Smooth muscle cell (in vitro differentiated cells): ENCODE measurements around the gene NR2C2AP. TPM values are rescaled to one million over a fixed set of nuclear protein-coding genes. Genes with fewer than 3 reads are reported as not detected.

Experiments used
- DNase-seq: peaks from one replicate; lab custom pipeline; 2025; ENCODE audit not compliant: unreplicated experiment; lab: John Stamatoyannopoulos, UW
- H2AFZ ChIP-seq: fragments of 200-600 bp; sonication (generic); 2 replicates; pipeline ENCODE4 v1.6.0; 2016; ENCODE audit warnings: antibody characterized with exemption, low read depth, mild to moderate bottlenecking
- H3F3A ChIP-seq: fragments of 200-600 bp; sonication (generic); 2 replicates; pipeline ENCODE4 v1.6.0; 2017; ENCODE audit warnings: antibody characterized with exemption, low read depth
- H3K27ac ChIP-seq: fragments of 200-600 bp; sonication (generic); 2 replicates; pipeline ENCODE4 v1.5.1; 2016; ENCODE audit warnings: low read depth, mild to moderate bottlenecking
- H3K27me3 ChIP-seq: fragments of 200-600 bp; sonication (generic); 2 replicates; pipeline ENCODE4 v1.6.1; 2016; ENCODE audit warnings: low read depth, mild to moderate bottlenecking
- H3K36me3 ChIP-seq: fragments of 200-600 bp; sonication (generic); 2 replicates; pipeline ENCODE4 v1.5.1; 2016; ENCODE audit warnings: low read depth
- H3K4me1 ChIP-seq: fragments of 200-600 bp; sonication (generic); 2 replicates; pipeline ENCODE4 v1.5.1; 2016; ENCODE audit warnings: low read depth
- H3K4me2 ChIP-seq: fragments of 200-600 bp; sonication (generic); 2 replicates; pipeline ENCODE4 v1.6.0; 2016; ENCODE audit warnings: mild to moderate bottlenecking
- H3K4me3 ChIP-seq: fragments of 200-600 bp; sonication (generic); 2 replicates; pipeline ENCODE4 v1.5.1; 2016; ENCODE audit warnings: mild to moderate bottlenecking
- H3K79me2 ChIP-seq: fragments of 200-600 bp; sonication (generic); 2 replicates; pipeline ENCODE4 v1.6.0; 2016; ENCODE audit warnings: low read depth, mild to moderate bottlenecking
- H3K9ac ChIP-seq: fragments of 200-600 bp; sonication (generic); 2 replicates; pipeline ENCODE4 v1.6.0; 2016; ENCODE audit warnings: low read depth
- H3K9me3 ChIP-seq: fragments of 200-600 bp; sonication (generic); replicated peaks from 2 replicates; pipeline ENCODE4 v1.5.1; 2016; ENCODE audit warnings: low read depth
- H4K20me1 ChIP-seq: fragments of 200-600 bp; sonication (generic); 2 replicates; pipeline ENCODE4 v1.6.0; 2016; ENCODE audit warnings: low read depth
- CTCF ChIP-seq: fragments of 200-600 bp; sonication (generic); IDR thresholded peaks from 2 replicates; pipeline ENCODE4 v1.5.1; 2017; ENCODE audit warnings: borderline replicate concordance, mild to moderate bottlenecking, antibody characterized with exemption; ENCODE audit not compliant: insufficient read depth, poor library complexity, severe bottlenecking
- WGBS: methylation state at CpG from one replicate; pipeline ENCODE4 v1.1.7; 2016; ENCODE audit warnings: low lambda C conversion rate; 5-methylcytosine and 5-hydroxymethylcytosine counted together
- polyA plus RNA-seq: library from polyadenylated mRNA; unstranded; fragments of >200 nt; fragmentation: Nextera tagmentation; extraction: Ambion mirVana; gene quantifications from 2 replicates; pipeline ENCODE4 v1.2.1, GENCODE V29; 2016
- small RNA-seq: library from RNA; depleted of rRNA; stranded (forward); fragments of <200 nt; gene quantifications from one replicate; pipeline ENCODE3, GENCODE V24; 2014
- total RNA-seq: library from RNA; depleted of rRNA; stranded (reverse); fragments of >200 nt; gene quantifications from 2 replicates; pipeline ENCODE4 v1.2.3, GENCODE V29; 2014

The NR2C2AP gene
- total and polyA plus RNA-seq, 2 experiments from 2014 or later = 6.9 to 10.5 TPM

- TF ChIP-seq CTCF = no peak
- WGBS = 90% methylated on average over 6 of the region's 6 CpGs
These were observed 48.3 kb downstream of the NR2C2AP start for GRCh38 chr19:19154768-19155494.

GRCh38 chr19:19152668-19153384 lies 50.4 kb downstream of the NR2C2AP start:
- no peak overlapping the region for H3K4me2 ChIP-seq
- H3K4me3 ChIP-seq = no peak overlapping the region
- 89% methylated on average over 13 of the region's 13 CpGs for WGBS
- no peaks in the 10 kb centered on the region for H3K9me3 ChIP-seq
- no peaks in the 10 kb centered on the region for H4K20me1 ChIP-seq
- H3K4me1 ChIP-seq = no peaks in the 10 kb centered on the region
- H3K27me3 ChIP-seq = no peaks in the 10 kb centered on the region
- no peak for TF ChIP-seq CTCF
- H3K27ac ChIP-seq = no peak overlapping the region
- no peaks in the 10 kb centered on the region for H3K36me3 ChIP-seq
- no peak overlapping the region for H2AFZ ChIP-seq
- H3K9ac ChIP-seq = no peak overlapping the region
- H3K79me2 ChIP-seq = no peaks in the 10 kb centered on the region
- H3F3A ChIP-seq = no peaks in the 10 kb centered on the region
- no peak for DNase-seq

More at GRCh38 chr19:19154768-19155494, 48.3 kb downstream of the NR2C2AP start:
- Histone ChIP-seq H3K4me1 (no peaks in the 10 kb centered on the region), H4K20me1 (no peaks in the 10 kb centered on the region), H2AFZ (no peak overlapping the region), H3K36me3 (no peaks in the 10 kb centered on the region), H3K4me2 (no peak overlapping the region), H3K79me2 (no peaks in the 10 kb centered on the region), H3K9me3 (no peaks in the 10 kb centered on the region), H3K27ac (no peak overlapping the region), H3K27me3 (no peaks in the 10 kb centered on the region), H3F3A (no peaks in the 10 kb centered on the region), H3K9ac (no peak overlapping the region), H3K4me3 (no peak overlapping the region)
- no peak for DNase-seq

GRCh38 chr19:19151418-19151817 lies 51.8 kb downstream of the NR2C2AP start:
- Histone ChIP-seq H3K4me1 (no peaks in the 10 kb centered on the region), H3K9me3 (no peaks in the 10 kb centered on the region), H3K27me3 (no peaks in the 10 kb centered on the region), H3K4me2 (no peak overlapping the region), H2AFZ (no peak overlapping the region), H3K79me2 (no peaks in the 10 kb centered on the region), H3K4me3 (no peak overlapping the region), H4K20me1 (no peaks in the 10 kb centered on the region), H3K27ac (no peak overlapping the region), H3F3A (no peaks in the 10 kb centered on the region), H3K36me3 (no peaks in the 10 kb centered on the region), H3K9ac (no peak overlapping the region)
- 92% methylated on average over 11 of the region's 11 CpGs for WGBS
- no peak for TF ChIP-seq CTCF
- no peak for DNase-seq

Small RNA genes within 50 kb of the gene (small RNA-seq; reads per million reads assigned to genes)
- not detected for gene RNU6-1028P

Other genes with a start within 250 kb of the NR2C2AP start
- 47.3 and 47.6 TPM in 2 replicates for gene SUGP2, start 169.9 kb downstream of the NR2C2AP start, total RNA-seq
- gene SUGP2, start 169.9 kb downstream of the NR2C2AP start, polyA plus RNA-seq = 42.2 and 51.7 TPM in 2 replicates
- gene ARMC6, start 169.8 kb downstream of the NR2C2AP start, total RNA-seq = 14.6 and 27.1 TPM in 2 replicates
- 13.8 and 17.8 TPM in 2 replicates for gene ARMC6, start 169.8 kb downstream of the NR2C2AP start, polyA plus RNA-seq
- 8.1 and 11.8 TPM in 2 replicates for gene SLC25A42, start 139.4 kb downstream of the NR2C2AP start, total RNA-seq
- 14.4 and 18.9 TPM in 2 replicates for gene SLC25A42, start 139.4 kb downstream of the NR2C2AP start, polyA plus RNA-seq
- gene TMEM161A, start 64.9 kb downstream of the NR2C2AP start, total RNA-seq = 20.3 and 30.3 TPM in 2 replicates
- gene TMEM161A, start 64.9 kb downstream of the NR2C2AP start, polyA plus RNA-seq = 40.6 and 47.8 TPM in 2 replicates
- gene MEF2B, start 33.2 kb downstream of the NR2C2AP start, total RNA-seq = 0.40 TPM in 1 of 2 replicates, not detected in the other
- gene MEF2B, start 33.2 kb downstream of the NR2C2AP start, polyA plus RNA-seq = 2.9 and 4.4 TPM in 2 replicates
- 6.6 and 10.0 TPM in 2 replicates for gene BORCS8, start 11.3 kb downstream of the NR2C2AP start, total RNA-seq
- gene BORCS8, start 11.3 kb downstream of the NR2C2AP start, polyA plus RNA-seq = 15.7 and 25.9 TPM in 2 replicates
- 47.5 and 59.6 TPM in 2 replicates for gene RFXANK, start 11.2 kb downstream of the NR2C2AP start, total RNA-seq
- 93.5 and 94.8 TPM in 2 replicates for gene RFXANK, start 11.2 kb downstream of the NR2C2AP start, polyA plus RNA-seq
- gene NCAN, start 8.5 kb upstream of the NR2C2AP start, total RNA-seq = 0.09 TPM in 1 of 2 replicates, not detected in the other
- not detected in 2 replicates for gene NCAN, start 8.5 kb upstream of the NR2C2AP start, polyA plus RNA-seq
- gene TM6SF2, start 69.9 kb upstream of the NR2C2AP start, total RNA-seq = 1.0 and 3.4 TPM in 2 replicates
- 7.9 and 9.4 TPM in 2 replicates for gene TM6SF2, start 69.9 kb upstream of the NR2C2AP start, polyA plus RNA-seq
- gene SUGP1, start 117.1 kb upstream of the NR2C2AP start, total RNA-seq = 19.9 and 28.9 TPM in 2 replicates
- 47.4 and 54.1 TPM in 2 replicates for gene SUGP1, start 117.1 kb upstream of the NR2C2AP start, polyA plus RNA-seq
- gene MAU2, start 117.4 kb upstream of the NR2C2AP start, total RNA-seq = 25.4 and 28.0 TPM in 2 replicates
- gene MAU2, start 117.4 kb upstream of the NR2C2AP start, polyA plus RNA-seq = 19.9 and 27.6 TPM in 2 replicates
- gene GATAD2A, start 202.3 kb upstream of the NR2C2AP start, total RNA-seq = 26.8 and 27.1 TPM in 2 replicates
- gene GATAD2A, start 202.3 kb upstream of the NR2C2AP start, polyA plus RNA-seq = 27.0 and 38.3 TPM in 2 replicates